SK-N-SH (cell line): ENCODE measurements around the gene RNF175. TPM values are rescaled to one million over a fixed set of nuclear protein-coding genes. Genes with fewer than 3 reads are reported as not detected.
"Not testable (repeated sequence)": the region's sequence is repeated elsewhere in the genome, so short reads cannot be mapped to it uniquely, and the experiment has no call there.

Experiments used
- CTCF ChIA-PET: fragments of 300-600, 350-600 bp; formaldehyde crosslinking; extraction: SDS; loops from one replicate; lab custom pipeline; 2021; lab: Yijun Ruan, JAX
- POLR2A ChIA-PET: fragments of 350-600 bp; sonication (Branson Sonifier 250); formaldehyde crosslinking; extraction: SDS; loops from one replicate; lab custom pipeline; 2020; ENCODE audit warnings: antibody characterized with exemption, inconsistent platforms; lab: Yijun Ruan, JAX
- DNase-seq: peaks from one replicate; pipeline ENCODE4 v3.0.0; 2012
- H2AFZ ChIP-seq: fragments of 200-600 bp; sonication (generic); 2 replicates; pipeline ENCODE4 v1.8.1; 2016; ENCODE audit warnings: antibody characterized with exemption, mild to moderate bottlenecking, low read depth
- H3F3A ChIP-seq: fragments of 200-600 bp; sonication (generic); replicated peaks from 2 replicates; pipeline ENCODE3; 2016; ENCODE audit warnings: antibody characterized with exemption, mild to moderate bottlenecking; ENCODE audit not compliant: insufficient read depth
- H3K27ac ChIP-seq, 2 experiments: fragments of 200-500 bp in 1 of 2; fragments of 200-600 bp in 1 of 2; sonication (Bioruptor generic) in 1 of 2; sonication (generic), shearing (Covaris generic) in 1 of 2; 2 replicates each; pipeline versions ENCODE4 v1.5.1 to v1.6.1; 2014 to 2016; ENCODE audit warnings: low read depth in 2 of 2, inconsistent platforms in 1 of 2, low read length in 1 of 2, mild to moderate bottlenecking in 1 of 2, mixed read lengths in 1 of 2
- H3K27me3 ChIP-seq: fragments of 200-600 bp; sonication (generic), shearing (Covaris generic); 2 replicates; pipeline ENCODE4 v1.6.1; 2016; ENCODE audit warnings: mixed run types; ENCODE audit not compliant: insufficient read depth
- H3K36me3 ChIP-seq, 2 experiments: fragments of 200-500 bp in 1 of 2; fragments of 200-600 bp in 1 of 2; sonication (Bioruptor generic) in 1 of 2; sonication (generic) in 1 of 2; replicated peaks in 1 of 2; 2 replicates each; pipeline versions ENCODE3 to v1.5.1; 2014 to 2016; ENCODE audit warnings: low read length in 1 of 2, mild to moderate bottlenecking in 1 of 2; ENCODE audit not compliant: insufficient read depth in 2 of 2, control insufficient read depth in 1 of 2
- H3K4me1 ChIP-seq, 2 experiments: fragments of 200-500 bp in 1 of 2; fragments of 200-600 bp in 1 of 2; sonication (Bioruptor generic) in 1 of 2; sonication (generic), shearing (Covaris generic) in 1 of 2; 2 replicates each; pipeline versions ENCODE4 v1.5.1 to v1.6.1; 2014 to 2016; ENCODE audit warnings: low read depth in 1 of 2, low read length in 1 of 2, mixed run types in 1 of 2; ENCODE audit not compliant: insufficient read depth in 2 of 2, control insufficient read depth in 1 of 2
- H3K4me2 ChIP-seq: fragments of 200-600 bp; sonication (generic), shearing (Covaris generic); 2 replicates; pipeline ENCODE4 v1.6.1; 2017; ENCODE audit warnings: mixed run types
- H3K4me3 ChIP-seq, 2 experiments: fragments of 200-500 bp in 1 of 2; fragments of 200-600 bp in 1 of 2; sonication (Bioruptor generic) in 1 of 2; sonication (generic), shearing (Covaris generic) in 1 of 2; 2 replicates each; pipeline versions ENCODE4 v1.5.1 to v1.8.1; 2014 to 2016; ENCODE audit warnings: low read depth in 2 of 2, inconsistent platforms in 1 of 2, low read length in 1 of 2, mild to moderate bottlenecking in 1 of 2, mixed read lengths in 1 of 2, moderate library complexity in 1 of 2
- H3K79me2 ChIP-seq: fragments of 200-600 bp; sonication (generic); 2 replicates; pipeline ENCODE4 v1.8.1; 2017; ENCODE audit warnings: mild to moderate bottlenecking; ENCODE audit not compliant: insufficient read depth
- H3K9ac ChIP-seq: fragments of 200-600 bp; sonication (generic); 2 replicates; pipeline ENCODE4 v1.6.1; 2017; ENCODE audit warnings: mixed run types
- H3K9me2 ChIP-seq: fragments of 200-600 bp; sonication (generic); 2 replicates; pipeline ENCODE4 v1.6.1; 2017; ENCODE audit warnings: mixed run types
- H3K9me3 ChIP-seq: fragments of 200-600 bp; sonication (generic); 2 replicates; pipeline ENCODE4 v1.6.1; 2017; ENCODE audit warnings: mixed run types, mild to moderate bottlenecking, moderate library complexity
- H4K20me1 ChIP-seq: fragments of 200-600 bp; sonication (generic); 2 replicates; pipeline ENCODE4 v1.6.1; 2017; ENCODE audit warnings: mild to moderate bottlenecking, mixed run types; ENCODE audit not compliant: insufficient read depth
- CTCF ChIP-seq: fragments of 200-600 bp; sonication (generic); IDR thresholded peaks from 2 replicates; pipeline ENCODE4 v1.6.1; 2017; ENCODE audit warnings: antibody characterized with exemption, mild to moderate bottlenecking, moderate library complexity
- JUND ChIP-seq: IDR thresholded peaks from 2 replicates; pipeline ENCODE4 v1.4.0; 2012
- MAX ChIP-seq: IDR thresholded peaks from 2 replicates; pipeline ENCODE4 v1.4.0; 2012; ENCODE audit warnings: low read depth
- MEF2A ChIP-seq: IDR thresholded peaks from 2 replicates; pipeline ENCODE4 v1.4.0; 2012; ENCODE audit warnings: low read depth, borderline replicate concordance
- PBX3 ChIP-seq: IDR thresholded peaks from 2 replicates; pipeline ENCODE4; 2012
- TCF12 ChIP-seq: IDR thresholded peaks from 2 replicates; pipeline ENCODE4 v1.4.0; 2012
- YY1 ChIP-seq: IDR thresholded peaks from 2 replicates; pipeline ENCODE4 v1.4.0; 2012; ENCODE audit warnings: low read depth, mild to moderate bottlenecking
- WGBS: methylation state at CpG from one replicate; pipeline ENCODE4 v1.1.6; 2017; ENCODE audit warnings: low lambda C conversion rate; 5-methylcytosine and 5-hydroxymethylcytosine counted together
- polyA plus RNA-seq, 3 experiments: library from polyadenylated mRNA; depleted of rRNA; stranded (reverse); fragments of >200 nt; gene quantifications; 2 replicates each; pipeline ENCODE4 v1.2.3, GENCODE V29; 2012

The RNF175 gene
- polyA plus RNA-seq, 1 of the 3 experiments (the other 2 are of a cell fraction), result 0.10 TPM

DNA sequence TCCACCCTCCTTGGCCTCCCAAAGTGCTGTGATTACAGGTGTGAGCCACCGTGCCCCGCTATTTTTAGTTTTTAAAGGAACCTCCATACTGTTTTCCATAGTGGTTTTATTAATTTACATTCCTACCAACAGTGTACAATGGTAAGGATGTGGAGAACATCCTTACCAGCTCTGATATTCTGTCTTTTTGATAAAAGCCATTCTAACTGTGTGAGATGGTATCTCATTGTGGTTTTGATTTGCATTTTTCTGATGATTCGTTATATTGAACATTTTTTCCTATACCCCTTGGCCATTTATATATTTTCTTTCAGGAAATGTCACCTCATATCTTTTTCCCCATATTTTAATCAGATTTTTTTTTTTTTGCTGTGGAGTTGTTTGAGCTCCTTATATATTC lies 90.0 kb downstream of the RNF175 start (continued):
- TF ChIP-seq PBX3 (peak; percentile 60; the same call in 1 of the 2 replicates), JUND (peak; percentile 57)

DNA sequence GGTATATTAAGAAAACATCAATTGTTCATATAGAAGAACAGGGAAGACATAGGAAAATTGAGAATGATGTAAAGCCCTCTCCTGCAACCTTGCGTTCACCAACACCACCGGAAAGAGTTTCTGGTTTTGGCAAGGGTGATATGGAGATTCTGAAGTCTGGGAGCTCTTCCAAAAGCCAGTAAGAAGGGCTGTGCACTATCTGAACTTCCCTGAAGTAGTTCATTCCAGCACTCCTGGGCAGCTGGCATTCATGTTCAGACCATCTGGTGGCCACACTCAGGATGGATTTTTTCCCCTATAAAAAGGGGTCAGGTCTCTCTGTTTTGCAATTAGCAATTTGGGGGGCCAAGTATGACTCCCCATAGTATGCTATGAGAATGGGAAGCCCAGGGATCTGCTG lies 91.2 kb downstream of the RNF175 start:
- Histone ChIP-seq H3K4me2 (no peak overlapping the region), H3K9ac (no peak overlapping the region), H3K4me3 (no peak overlapping the region), H3K27ac (no peak overlapping the region), H3K9me2 (no peaks in the 10 kb centered on the region), H3K36me3 (no peaks in the 10 kb centered on the region), H3K79me2 (no peaks in the 10 kb centered on the region), H2AFZ (no peak overlapping the region), H3K4me1 (no peaks in the 10 kb centered on the region), H3K9me3 (no peaks in the 10 kb centered on the region), H4K20me1 (no peaks in the 10 kb centered on the region), H3K27me3 (no peaks in the 10 kb centered on the region; the same call in 1 of the 2 replicates), H3F3A (no peaks in the 10 kb centered on the region)
- no peak for DNase-seq
- ChIA-PET POLR2A (no interaction called here), CTCF (interaction anchor here (1.4 kb wide), 1 partner anchor 81 kb away, joined by 5 read pairs; no protein-coding TSS in a partner anchor)
- no peak for TF ChIP-seq YY1
- TF ChIP-seq MAX, result 0 out of 2 replicates have a peak, but pooled peaks have one; percentile 33
- TF ChIP-seq MEF2A, result no peak
- TF ChIP-seq TCF12, result peak; percentile 68
- WGBS, result 52% methylated on average over 2 of the region's 2 CpGs

- H3K79me2 ChIP-seq, H3K36me3 ChIP-seq, H3K4me1 ChIP-seq, H3K27ac ChIP-seq, DNase-seq, H3K9ac ChIP-seq, H3K27me3 ChIP-seq, H3K9me2 ChIP-seq, H3K4me2 ChIP-seq, H3F3A ChIP-seq, H2AFZ ChIP-seq, H3K4me3 ChIP-seq, H4K20me1 ChIP-seq, POLR2A ChIA-PET, H3K9me3 ChIP-seq: not testable (repeated sequence)
- CTCF ChIA-PET, result interaction anchor here (1.0 kb wide), 1 partner anchor 23 kb away, joined by 3 read pairs; no protein-coding TSS in a partner anchor
- WGBS, result 29% methylated on average over 1 of the region's 1 CpG
These were observed 93.3 kb downstream of the RNF175 start for GRCh38 chr4:153666505-153666904.

DNA sequence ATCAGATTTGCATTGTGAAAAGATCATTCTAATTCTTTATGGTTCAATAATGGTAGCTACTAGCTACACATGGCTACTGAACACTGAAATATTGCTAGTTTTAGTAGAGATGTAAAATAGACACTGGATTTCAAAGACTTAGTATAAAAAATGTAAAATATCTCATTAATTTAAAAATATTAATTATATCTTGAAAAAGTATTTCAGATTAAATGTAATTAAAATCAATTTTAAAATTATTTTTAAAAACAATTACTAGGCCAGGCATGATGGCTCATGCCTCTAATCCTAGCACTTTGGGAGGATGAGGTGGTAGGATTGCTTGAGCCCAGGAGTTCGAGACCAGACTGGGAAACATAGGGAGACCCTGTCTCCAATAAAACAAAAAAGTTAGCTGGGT lies 96.2 kb downstream of the RNF175 start:
- Histone ChIP-seq H4K20me1 (no peaks in the 10 kb centered on the region), H3K27me3 (no peaks in the 10 kb centered on the region; the same call in 1 of the 2 replicates), H3K9me3 (no peaks in the 10 kb centered on the region), H3K27ac (no peak overlapping the region), H3K9ac (no peak overlapping the region), H3K4me1 (no peaks in the 10 kb centered on the region), H3K4me3 (no peak overlapping the region), H3K9me2 (no peaks in the 10 kb centered on the region), H2AFZ (no peak overlapping the region), H3K79me2 (no peaks in the 10 kb centered on the region)
- no peak for DNase-seq
- WGBS, result 38% methylated on average over 1 of the region's 1 CpG
- CTCF ChIA-PET, result interaction anchor here (0.9 to 1.4 kb wide), 3 partner anchors 13 to 86 kb away, joined by 3 to 6 read pairs (median 5); no protein-coding TSS in a partner anchor
- no peak for TF ChIP-seq CTCF
- TF ChIP-seq, all 33 proteins: peak for 0
- no peaks in the 10 kb centered on the region for H3F3A ChIP-seq
- no peak overlapping the region for H3K4me2 ChIP-seq
- no peaks in the 10 kb centered on the region for H3K36me3 ChIP-seq
- POLR2A ChIA-PET, result no interaction called here
